Liver (tissue), 3 donors: ENCODE results near the gene DMD.

Source experiments
- ATF3 ChIP-seq: IDR thresholded peaks from 2 replicates; pipeline ENCODE4 v1.6.1; 2016; ENCODE audit warnings: antibody characterized with exemption
- CTCF ChIP-seq: fragments of 150-350 bp; IDR thresholded peaks from 2 replicates; pipeline ENCODE4 v1.5.1; 2017; ENCODE audit warnings: improper control_type of control experiment, low read depth, low read length; ENCODE audit not compliant: missing input control
- FOXA1 ChIP-seq: IDR thresholded peaks from 2 replicates; pipeline ENCODE4 v1.6.1; 2016; ENCODE audit warnings: antibody characterized with exemption
- YY1 ChIP-seq: IDR thresholded peaks from 2 replicates; pipeline ENCODE4 v1.6.1; 2016; ENCODE audit warnings: antibody characterized with exemption, mild to moderate bottlenecking
- donor health status: healthy.
- donor health status: healthy.

GRCh38 chrX:31993637-31994036, 1217.7 kb downstream of the DMD start:
- TF ChIP-seq FOXA1 (no peak), CTCF (no peak), YY1 (no peak), ATF3 (no peak)
